OCI-LY1 (cell line): Measurements from ENCODE around the gene ARHGEF4.

Experiments used
- CTCF ChIP-seq: fragments of 200-600 bp; sonication (generic), shearing (Covaris generic); IDR thresholded peaks from 2 replicates; pipeline ENCODE4 v1.5.1; 2017; ENCODE audit warnings: mild to moderate bottlenecking, antibody characterized with exemption, low read length, moderate library complexity, mixed read lengths
- EZH2 ChIP-seq: fragments of 200-600 bp; sonication (generic), shearing (Covaris generic); IDR thresholded peaks from 2 replicates; pipeline ENCODE4 v1.8.0; 2017; ENCODE audit warnings: borderline replicate concordance, mixed run types, mild to moderate bottlenecking, antibody characterized with exemption, low read length, moderate library complexity, mixed read lengths

- no peak for TF ChIP-seq CTCF
- no peak for TF ChIP-seq EZH2
These were observed 36.0 kb downstream of the ARHGEF4 start for GRCh38 chr2:130872741-130873125.
